ENCODE measurements around the gene ZNF593OS.
A peak's percentile ranks its signal among the peaks of the same experiment; 100 is the strongest.

ZNF593OS gene

DNA sequence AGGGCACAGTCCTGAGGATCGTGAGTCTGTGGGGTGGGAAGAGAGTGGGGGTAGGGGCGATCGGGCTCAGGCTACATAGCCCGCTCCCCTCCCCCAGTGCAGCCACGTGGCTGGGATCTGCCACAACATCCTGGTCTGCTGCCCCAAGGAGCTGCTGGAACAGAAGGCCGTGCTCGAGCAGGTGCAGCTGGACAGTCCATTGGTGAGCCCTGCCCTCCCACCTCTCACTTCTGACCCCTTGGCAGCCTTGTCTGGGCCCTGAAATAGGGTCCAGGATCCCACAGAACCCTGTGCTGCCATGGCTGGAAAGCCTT, 10.7 kb upstream of the ZNF593OS start:
- DNase-seq, result no peak

DNA sequence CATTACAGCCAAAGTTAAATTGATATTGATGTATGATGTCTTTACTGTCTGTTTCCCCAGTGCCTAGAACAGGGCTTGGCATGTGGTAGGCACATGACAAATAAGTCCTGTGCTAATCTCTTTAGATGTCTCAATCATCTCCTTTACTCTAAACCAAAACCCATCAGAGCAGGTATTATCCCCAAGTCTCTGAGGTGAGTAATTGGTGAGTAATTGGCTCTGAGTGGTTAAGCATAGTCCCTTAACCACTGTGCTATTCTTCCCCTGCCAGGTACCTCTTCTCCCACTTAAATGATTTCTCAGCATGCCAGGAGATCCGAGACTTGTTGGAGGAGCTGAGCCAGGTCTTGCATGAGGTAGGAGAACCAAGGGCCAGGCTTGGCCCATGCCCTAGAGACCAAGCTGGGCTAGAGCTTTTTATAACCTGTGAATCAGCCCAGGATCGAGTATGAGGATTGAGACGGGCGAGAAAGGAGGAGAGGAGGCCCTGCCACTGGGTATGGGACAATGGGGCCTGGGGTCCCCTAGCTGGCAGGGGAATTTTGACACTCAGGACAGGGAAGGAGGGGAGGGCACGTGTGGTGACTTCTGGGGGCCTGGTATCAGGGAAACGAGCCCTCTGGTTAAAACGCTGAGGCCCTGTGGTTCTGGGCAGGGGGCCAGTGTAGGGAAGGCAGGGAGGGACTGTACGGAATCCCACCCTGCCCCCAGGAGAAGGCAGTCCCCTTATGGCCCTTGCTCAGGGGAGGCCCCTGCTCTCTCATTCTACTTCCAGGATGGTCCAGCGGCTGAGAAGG, 10.2 kb upstream of the ZNF593OS start:
- DNase-seq, result no peak

DNA sequence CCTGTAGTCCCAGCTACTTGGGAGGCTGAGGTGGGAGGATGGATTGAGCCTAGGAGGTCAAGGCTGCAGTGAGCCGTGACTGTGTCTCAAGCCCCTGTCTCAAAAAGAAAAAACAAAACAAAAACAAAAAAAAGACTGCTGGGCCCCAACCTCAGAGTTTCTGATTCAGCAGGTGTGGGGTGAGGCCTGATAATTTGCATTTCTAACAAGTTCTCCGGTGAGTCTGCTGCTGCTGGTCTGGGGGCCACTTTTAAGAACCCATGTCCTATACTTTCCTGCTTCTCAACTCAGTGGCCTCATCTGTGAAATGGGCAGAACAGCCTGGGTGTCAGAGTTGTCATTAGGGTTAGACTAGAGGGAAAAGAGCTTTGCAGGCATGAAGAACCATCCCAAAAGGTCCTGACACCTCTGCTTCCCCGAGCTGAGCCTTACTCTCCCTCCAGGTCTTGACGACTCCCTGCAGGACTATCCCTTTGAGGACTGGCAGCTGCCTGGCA, 8.4 kb upstream of the ZNF593OS start:
- DNase-seq, result no peak

DNA sequence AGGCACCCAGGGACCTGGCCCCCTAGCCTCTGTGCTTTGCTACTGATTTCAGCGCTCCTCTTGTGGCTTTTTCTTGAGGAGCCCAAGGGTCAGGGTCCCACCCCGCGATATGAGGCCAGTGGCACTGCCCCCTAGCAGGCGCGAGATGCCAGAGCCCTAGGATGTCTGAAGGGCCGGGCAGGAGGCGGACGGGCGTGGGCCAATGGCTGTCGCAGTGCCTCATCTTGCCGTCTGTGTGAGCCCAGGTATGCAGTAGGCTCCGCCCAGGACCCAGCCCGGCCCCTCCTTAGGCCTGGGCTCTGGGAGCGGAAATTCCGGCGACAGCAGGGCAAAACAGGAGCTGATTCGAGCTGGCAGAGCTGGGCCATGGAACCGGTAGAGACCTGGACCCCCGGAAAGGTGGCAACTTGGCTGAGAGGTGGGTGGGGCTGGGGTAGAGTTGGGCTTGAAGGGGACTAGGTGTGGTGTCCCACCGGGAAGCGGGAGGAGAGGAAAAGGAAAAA, 5.6 kb upstream of the ZNF593OS start, which contains the start of gene CNKSR1:
Gene CNKSR1 (plus strand): TSS at position 310 of the 503 bp plus-strand sequence. CDS start 57 bp downstream, at position 367.
- no peak for DNase-seq

DNA sequence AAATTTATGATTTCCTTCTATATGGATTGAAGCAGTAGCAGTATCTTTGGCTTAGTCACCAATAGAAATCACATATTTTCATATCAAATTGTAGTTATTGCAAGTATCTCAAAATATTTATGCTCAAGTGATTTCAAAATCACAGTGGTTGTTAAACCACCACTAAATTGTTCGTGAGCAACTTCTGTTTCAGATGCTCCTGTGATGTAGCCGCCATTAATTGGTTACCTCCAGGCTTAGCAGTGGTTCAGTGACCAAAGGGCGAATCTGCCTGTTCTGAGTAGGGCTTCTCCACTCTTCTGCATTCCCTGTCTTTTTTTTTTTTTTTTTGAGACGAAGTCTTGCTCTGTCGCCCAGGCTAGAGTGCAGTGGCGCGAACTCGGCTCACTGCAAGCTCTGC, 3.7 kb upstream of the ZNF593OS start:
- DNase-seq, result no peak

DNA sequence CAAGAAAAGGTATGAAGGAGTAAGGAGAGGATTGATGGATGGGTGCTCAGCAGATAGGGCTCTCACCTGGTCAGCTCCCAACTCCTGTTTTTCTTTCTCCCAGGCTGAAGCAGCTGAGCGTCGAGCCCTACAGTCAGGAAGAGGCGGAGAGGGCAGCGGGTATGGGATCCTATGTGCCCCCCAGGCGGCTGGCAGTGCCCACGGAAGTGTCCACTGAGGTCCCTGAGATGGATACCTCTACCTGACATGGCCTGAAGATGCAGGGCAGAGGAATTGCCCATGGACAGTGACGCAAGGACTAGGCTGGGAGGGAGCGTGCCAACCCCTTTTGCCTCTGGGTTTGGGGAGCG, 1.2 kb downstream of the ZNF593OS start:
- no peak for DNase-seq

DNA sequence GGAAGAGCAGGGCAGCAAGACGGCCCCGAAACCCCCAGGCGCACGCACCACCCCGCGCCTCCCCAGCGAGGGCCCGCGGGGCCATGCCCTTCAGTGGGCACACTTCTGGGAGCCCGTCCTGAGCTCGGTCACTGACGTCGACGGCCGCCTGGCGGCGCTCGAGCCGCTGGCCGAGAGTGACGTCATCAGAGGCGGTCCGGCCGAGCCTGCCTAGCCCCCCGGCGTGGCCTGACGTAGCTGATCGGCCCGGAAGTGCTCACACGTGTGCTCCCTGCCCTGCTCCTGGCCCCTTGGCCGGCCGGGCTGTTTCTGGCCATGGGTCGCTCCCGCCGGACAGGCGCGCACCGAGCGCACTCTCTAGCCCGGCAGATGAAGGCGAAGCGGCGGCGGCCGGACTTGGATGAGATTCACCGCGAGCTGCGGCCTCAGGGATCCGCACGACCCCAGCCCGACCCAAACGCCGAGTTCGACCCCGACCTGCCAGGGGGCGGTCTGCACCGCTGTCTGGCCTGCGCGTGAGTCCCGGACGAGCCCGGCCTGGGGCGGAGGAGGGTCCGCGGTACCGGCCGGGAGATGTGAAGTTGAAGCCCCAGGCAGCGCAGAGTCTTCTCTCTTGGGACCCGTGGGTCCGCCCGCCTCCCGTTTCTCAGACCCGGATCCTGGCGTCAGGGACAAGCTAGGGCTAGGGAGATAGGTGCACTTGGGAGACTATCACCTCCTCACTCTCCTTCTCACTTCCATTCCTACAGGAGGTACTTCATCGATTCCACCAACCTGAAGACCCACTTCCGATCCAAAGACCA, 1.8 kb downstream of the ZNF593OS start, which contains the start of gene ZNF593:
Gene ZNF593 (plus strand): TSS at position 240 of the 803 bp plus-strand sequence. CDS start 76 bp downstream, at position 316.
- peak; percentile 76 to 89 for DNase-seq

DNA sequence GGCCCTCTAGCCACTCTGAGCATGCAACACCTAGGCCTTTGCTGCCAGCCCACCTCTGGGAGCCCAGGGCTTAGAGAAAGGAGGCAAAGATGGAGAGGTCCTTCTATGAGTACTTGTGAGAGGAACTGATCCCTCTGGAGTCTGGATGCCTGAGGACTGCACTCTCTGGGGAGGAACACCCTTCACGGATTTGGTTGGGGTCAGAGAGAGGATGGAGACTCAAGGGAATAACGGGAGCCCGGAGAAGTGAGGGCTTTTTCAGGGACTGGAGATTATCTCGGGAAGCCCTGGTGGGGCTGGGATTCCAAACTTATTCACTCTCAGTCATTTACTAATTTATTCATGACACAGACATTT, 2.5 kb downstream of the ZNF593OS start:
- DNase-seq, result no peak

DNA sequence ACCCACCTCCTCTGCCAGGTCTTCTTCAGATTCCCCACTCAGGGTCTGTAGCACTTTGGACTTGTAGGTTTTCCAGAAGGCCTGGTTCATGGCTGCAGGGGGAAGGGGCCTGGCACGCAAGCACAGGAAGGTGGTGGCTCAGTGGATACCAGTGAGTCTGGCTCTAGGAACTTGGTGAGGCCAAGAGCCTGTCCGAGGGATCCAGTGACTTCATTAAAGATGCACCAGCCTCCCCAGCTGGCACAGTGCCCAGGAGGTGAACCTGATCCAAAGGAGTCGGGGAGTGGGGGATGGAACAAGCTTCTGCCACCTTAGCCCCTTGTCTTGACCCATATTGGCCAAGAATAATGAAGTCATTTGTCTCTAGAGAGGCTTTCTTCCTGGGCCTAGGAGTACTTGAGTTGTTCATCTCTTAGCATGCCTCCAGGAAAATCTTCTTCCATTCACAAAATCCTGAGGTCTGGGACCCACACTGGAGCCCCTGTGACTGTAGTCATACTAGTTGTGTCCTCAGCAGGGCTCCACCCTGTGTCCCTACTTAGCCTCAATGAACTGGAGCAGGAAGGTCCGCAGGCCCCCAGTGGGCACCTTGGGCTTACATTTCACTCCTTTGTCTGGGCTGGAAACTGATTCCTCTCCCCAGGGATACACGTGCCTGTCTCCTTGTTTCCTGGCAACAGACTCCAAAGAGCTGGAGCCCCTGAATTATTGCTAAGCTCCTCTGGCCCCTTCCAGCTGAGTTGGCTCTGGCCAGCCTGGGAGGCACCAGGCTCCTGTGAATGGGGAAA, 3.0 kb downstream of the ZNF593OS start, which contains the start of gene C1orf232:
Gene C1orf232 (minus strand): TSS at position 554 of the 788 bp plus-strand sequence. CDS start 464 bp downstream, at position 90.
- DNase-seq, result no peak

DNA sequence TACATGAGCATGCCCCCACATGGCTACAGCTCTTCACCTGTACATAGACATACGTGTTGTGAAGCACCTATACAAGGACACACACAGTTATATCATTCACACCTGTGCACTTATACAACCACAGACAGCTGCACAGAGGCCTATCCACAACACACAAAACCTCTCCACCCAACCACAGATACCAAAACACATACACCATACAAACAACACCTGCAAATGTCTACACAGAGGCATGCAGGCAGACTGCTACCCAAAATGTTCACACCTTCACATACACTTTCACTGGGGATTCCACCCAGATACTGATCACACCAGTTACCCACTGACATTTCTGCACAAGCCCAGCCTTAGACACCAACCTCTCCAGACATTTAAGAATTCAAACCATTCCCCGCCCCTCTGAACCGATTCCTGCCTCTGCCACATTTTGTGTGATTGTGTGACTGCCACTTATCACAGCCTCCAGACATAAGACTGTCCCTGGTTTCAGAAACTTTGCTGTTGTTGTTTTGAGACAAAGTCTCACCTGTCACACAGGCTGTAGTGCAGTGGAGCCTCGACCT, 4.8 kb downstream of the ZNF593OS start:
- no peak for DNase-seq

DNA sequence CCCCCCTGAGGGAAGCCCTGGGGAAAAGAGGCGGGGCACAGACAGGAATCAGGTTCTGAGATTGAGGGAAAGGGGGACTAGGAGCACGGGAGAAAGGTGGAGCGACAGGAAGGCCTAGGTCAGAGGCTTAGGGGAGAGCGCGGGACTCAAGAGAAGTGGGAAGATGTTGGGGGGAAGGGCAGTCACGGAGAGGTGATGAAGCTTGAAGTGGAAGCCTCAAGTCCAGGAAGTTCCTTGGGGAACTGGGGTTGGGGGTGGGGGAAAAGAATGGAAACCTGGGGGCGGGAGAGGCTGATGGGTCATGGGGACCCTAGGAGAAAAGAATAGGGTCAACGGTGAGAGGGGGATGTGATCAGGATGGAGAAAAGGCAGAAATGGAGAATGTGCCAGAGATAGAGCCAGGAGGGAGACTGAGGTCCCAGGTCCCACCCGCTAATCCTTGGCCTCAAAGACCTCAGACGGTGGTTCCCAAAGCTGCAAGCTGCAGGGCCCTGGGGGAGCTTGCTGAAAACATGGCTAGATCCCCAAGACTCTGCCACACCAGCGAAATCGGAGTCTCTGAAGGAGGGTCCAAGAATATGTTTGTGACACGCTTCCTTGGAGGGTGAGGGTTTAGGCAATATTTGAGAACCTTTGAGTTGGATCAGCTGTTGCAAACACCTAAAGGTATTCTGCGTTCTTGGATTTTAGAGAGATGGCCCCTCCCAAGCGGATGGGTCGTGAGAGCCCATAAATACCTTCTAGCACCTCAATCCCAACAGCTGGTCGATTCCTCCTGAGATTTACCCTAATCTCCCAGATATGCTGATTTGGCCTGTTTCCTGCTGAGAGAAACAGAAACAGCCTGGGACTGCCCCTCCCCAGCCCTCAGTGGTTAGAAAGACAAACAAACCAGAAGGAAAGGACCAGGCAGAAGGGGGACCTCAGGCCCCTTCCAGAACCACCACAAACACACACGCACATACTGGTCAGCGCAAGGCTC, 6.5 kb downstream of the ZNF593OS start:
- no peak for DNase-seq

DNA sequence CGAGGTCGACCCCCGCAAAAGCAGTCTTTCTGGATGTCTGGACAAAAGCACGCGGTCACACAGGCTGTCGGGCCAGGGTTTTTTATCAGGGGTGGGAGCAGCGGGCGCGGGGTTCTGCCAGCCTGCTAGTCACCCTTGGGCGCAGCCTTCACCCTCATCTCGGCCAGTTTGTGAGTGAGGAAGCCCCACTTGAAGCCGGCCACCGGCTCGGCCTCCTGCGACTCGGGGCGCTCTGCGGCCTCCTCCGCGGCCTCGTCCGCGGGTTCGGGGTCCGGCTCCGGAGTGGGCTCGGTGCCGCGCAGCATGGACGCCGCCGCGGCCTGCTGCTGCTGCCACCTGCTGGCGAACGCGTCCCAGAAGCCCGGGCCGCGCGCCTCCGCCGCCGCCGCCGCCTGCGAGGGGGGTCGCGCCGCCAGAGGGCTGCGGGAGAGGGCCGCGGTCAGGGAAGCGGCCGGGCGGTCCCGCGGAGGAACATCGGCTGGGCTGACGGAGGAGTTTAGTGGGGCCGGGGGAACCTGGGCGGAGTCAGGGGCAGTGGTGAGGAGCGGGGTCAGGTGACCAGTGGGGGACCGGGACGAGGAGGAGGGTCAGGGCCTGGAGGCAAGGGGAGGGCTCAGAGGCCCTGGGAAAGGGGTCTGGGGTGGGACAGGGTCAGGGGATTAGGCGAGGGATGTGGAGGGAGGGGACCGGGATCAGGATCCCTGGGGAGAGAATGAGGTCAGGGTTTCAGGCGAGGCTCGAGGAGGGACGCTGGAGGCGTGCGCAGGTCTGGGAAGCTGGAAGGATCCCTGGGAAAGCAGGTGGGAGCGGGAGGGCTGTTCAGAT, 7.4 kb downstream of the ZNF593OS start:
- DNase-seq, result peak in 1 of 2 donors; percentile 11

DNA sequence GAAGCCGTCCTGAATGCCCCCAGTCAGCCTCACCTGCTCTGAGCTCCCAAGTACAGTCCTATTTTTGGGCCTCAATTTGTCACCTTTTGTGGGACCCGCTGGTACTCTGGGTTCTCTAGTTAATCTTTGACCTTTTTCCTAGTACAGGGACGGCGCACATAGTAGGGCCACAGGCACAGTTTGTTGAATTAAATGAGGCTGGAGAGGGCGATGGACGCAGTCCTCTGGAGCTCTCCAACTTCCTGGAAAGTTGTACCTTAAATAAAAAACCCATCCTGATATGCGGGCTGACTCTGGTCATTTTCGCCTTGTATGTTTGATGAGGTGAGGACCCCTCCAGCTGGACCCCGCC, 8.0 kb downstream of the ZNF593OS start:
- no peak for DNase-seq

DNA sequence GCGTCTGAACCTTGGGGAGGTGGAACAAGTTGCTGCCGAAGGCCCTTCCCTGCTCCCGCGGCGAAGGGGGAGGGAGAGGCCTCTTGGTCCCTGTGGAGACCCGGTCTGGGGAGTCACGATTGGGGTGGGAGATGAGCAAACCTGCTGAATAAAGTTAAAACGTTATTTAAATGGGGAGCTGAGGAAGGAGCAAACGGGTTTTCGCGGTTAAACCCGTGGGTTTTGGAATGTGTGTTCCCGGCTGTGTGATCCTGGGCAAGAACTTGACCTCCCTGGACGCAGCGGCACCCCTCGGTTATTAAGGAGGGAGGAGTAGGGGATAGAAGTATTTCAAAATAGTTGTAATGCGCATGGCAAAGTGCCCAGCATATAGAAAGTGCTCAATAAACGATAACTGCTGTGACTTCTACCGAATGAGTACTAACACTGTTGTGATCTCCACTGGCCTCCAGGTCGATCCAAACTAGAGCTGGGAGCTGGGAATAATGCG, 9.4 kb downstream of the ZNF593OS start:
- DNase-seq, result no peak

DNA sequence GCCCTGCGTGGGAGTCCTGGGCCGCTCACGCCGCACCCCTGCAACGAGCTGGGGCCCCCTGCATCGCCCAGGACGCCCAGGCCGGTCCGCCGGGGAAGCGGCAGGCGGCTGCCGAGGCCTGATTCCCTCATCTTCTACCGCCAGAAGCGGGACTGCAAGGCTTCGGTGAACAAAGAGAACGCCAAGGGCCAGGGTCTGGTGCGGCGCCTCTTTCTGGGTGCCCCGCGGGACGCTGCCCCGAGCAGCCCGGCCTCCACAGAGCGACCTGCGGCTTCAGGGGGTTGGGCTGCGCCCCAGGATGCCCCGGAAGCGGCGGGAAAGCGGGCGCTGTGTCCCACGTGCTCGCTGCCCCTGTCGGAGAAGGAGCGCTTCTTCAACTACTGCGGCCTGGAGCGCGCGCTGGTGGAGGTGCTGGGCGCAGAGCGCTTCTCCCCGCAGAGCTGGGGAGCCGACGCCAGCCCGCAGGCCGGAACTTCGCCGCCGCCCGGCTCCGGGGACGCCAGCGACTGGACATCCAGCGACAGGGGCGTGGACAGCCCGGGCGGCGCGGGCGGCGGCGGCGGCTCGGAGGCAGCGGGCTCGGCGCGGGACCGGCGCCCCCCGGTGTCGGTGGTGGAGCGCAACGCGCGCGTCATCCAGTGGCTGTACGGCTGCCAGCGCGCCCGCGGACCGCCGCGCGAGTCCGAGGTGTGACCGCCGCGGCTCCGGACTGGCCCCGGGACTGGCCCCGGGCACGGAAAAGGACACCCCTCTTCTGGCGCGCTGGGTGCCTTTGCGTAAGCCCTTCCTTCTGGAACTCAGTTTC, 10.0 kb downstream of the ZNF593OS start:
- DNase-seq, result peak; percentile 26 to 59

DNA sequence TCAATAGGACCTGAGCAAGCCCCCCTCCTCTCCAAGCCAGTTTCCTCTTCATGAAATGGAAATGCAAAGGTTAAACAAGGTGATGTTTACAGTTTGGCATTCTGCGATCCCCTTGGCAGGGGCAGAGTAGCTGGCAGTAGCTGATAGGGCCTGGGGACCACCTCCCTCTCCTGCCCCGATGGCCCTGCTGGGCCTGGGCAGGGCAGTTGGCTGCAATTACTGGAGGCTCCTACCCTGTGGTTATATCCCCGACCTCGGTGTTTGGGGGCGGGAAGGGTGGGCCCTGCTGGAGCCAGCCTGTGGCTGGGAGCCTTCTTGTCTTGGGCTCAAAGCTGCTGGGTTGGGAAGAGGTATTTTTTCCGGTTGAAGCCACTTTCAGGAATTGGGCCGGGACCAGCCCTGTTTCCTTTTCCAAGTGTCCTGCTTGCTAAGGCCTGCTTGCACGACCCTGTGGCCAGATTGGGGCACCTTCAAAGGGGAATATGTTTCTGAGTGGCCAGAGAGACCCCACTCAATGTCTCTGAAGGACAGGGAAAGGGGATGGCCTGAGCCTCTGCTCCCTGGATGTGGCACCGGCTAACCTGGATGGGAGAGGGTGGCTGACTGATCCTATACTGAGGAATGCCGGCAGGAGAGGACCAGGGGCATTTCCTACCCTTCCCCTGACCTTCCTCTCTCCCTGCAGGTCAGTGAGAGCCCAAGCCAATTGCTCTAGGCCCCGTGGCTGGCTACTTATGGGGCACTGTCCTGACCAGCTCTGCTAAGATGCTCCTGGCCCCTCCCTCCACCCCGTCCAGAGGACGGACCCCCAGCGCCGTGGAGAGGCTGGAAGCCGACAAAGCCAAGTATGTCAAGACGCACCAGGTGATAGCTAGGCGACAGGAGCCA, 10.9 kb downstream of the ZNF593OS start:
- no peak for DNase-seq

DNA sequence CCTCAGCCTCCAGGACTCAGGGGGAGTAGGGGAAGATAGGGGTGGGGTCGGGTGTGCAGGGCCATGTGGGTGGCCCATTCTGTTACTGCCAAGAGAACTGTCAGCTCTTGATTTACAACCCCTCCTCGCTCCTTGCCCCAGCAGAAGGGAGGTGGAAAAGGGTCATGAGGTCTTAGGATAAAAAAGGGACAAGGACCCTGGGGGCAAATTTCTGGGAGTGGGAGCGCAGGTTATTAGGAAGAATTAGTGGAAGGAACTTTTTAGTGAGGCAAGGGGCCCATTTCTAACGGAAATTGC, 11.9 kb downstream of the ZNF593OS start:
- no peak for DNase-seq
